ENCODE data around the gene SNTG2. TPM values are rescaled to one million over a fixed set of nuclear protein-coding genes. Genes with fewer than 3 reads are reported as not detected.
A peak's percentile ranks its signal among the peaks of the same experiment; 100 is the strongest.

Gene SNTG2
- total and polyA plus RNA-seq, 2 of the 13 experiments (the other 11 are each of a cell fraction or from before 2014, with no cell fraction given), result not detected

- no peaks in the 10 kb centered on the region for H3K4me1 ChIP-seq (ENCODE audit: insufficient read depth, low read length)
- no TSS peak for BruUV-seq (replicated peaks)
- no peak overlapping the region for H3K27ac ChIP-seq (ENCODE audit: extremely low read length, insufficient read depth, low read length)
- H3K27me3 ChIP-seq (ENCODE audit: control insufficient read depth in 1 of 2, insufficient read depth in 2 of 2, low read length in 2 of 2), result peaks cover 0 to 23% of the 10 kb centered on the region in 2 experiments; a peak in 3 of 5 replicates
- ChIA-PET CTCF (ENCODE audit: low intra/inter-chr PET ratio, low total read pairs) (no interaction called here), POLR2A (no interaction called here)
- no peak overlapping the region for H2AFZ ChIP-seq (ENCODE audit: low read length)
- no peak overlapping the region for H3K4me2 ChIP-seq (ENCODE audit: low read depth, low read length)
- no peaks in the 10 kb centered on the region for H3K36me3 ChIP-seq (replicated peaks in 1 of 2; ENCODE audit: control insufficient read depth in 1 of 2, insufficient read depth in 2 of 2, low read length in 2 of 2)
- DNase-seq (ENCODE audit: low spot score) (no peak), FAIRE-seq (no peak), ATAC-seq (peak; percentile 28; the same call in 1 of the 3 replicates)
- H3K4me3 ChIP-seq (replicated peaks in 1 of 3; ENCODE audit: insufficient read depth in 1 of 3, low read depth in 2 of 3, low read length in 3 of 3), result no peak overlapping the region
- TF ChIP-seq TCF7L2 (IDR thresholded peaks at IDR 0.05; ENCODE audit: low read depth, low read length) (no peak), ZNF839 (CRISPR knock-in tag; IDR thresholded peaks at IDR 0.05; ENCODE audit: borderline replicate concordance) (no peak), WIZ (CRISPR knock-in tag; IDR thresholded peaks at IDR 0.05) (no peak), ZNF33A (CRISPR knock-in tag; IDR thresholded peaks at IDR 0.05; ENCODE audit: borderline replicate concordance) (no peak), NFIB (CRISPR knock-in tag; IDR thresholded peaks at IDR 0.05; ENCODE audit: borderline replicate concordance) (no peak), KAT2B (IDR thresholded peaks at IDR 0.05; ENCODE audit: borderline replicate concordance, low read depth, low read length) (no peak), ZNF713 (CRISPR knock-in tag; IDR thresholded peaks at IDR 0.05) (no peak), ZBTB25 (CRISPR knock-in tag; IDR thresholded peaks at IDR 0.05) (no peak), TBX3 (IDR thresholded peaks at IDR 0.05; ENCODE audit: borderline replicate concordance) (no peak), MTF1 (CRISPR knock-in tag; IDR thresholded peaks at IDR 0.05) (no peak), ZBTB14 (CRISPR knock-in tag; IDR thresholded peaks at IDR 0.05) (no peak), PLSCR1 (CRISPR knock-in tag; IDR thresholded peaks at IDR 0.05; ENCODE audit: borderline replicate concordance) (no peak), ZNF343 (CRISPR knock-in tag; IDR thresholded peaks at IDR 0.05) (no peak), THAP9 (CRISPR knock-in tag; IDR thresholded peaks at IDR 0.05; ENCODE audit: borderline replicate concordance) (no peak), SNAPC2 (CRISPR knock-in tag; IDR thresholded peaks at IDR 0.05) (no peak), ZNF264 (CRISPR knock-in tag; IDR thresholded peaks at IDR 0.05) (no peak), FOXK2 (IDR thresholded peaks at IDR 0.05) (no peak)
- no peaks in the 10 kb centered on the region for H3K79me2 ChIP-seq (ENCODE audit: insufficient read depth, low read length)
- no peaks in the 10 kb centered on the region for H3K9me3 ChIP-seq (ENCODE audit: low read length)
- H3K9ac ChIP-seq (ENCODE audit: insufficient read depth, low read depth, low read length), result no peak overlapping the region
- in situ Hi-C loops (cut with HindIII; ENCODE audit: extremely low pct_ligation_motif_present, low pct_unique_long_range_greater_than_20kb), result no loop called here
- 22% methylated on average over 12 of the region's 12 CpGs for WGBS (ENCODE audit: low lambda C conversion rate)
- H4K20me1 ChIP-seq (ENCODE audit: insufficient read depth, low read length), result no peaks in the 10 kb centered on the region
- intact Hi-C loops (cut with micrococcal nuclease; ENCODE audit: unreplicated experiment), result no loop called here
Observed at GRCh38 chr2:904246-905024, 46.2 kb upstream of the SNTG2 start.
